Activated CD8-positive, alpha-beta memory T cell treated with anti-CD3 and anti-CD28 coated beads, Interleukin-2, amount 50 U/mL, for 24 hours (primary cell): ENCODE results near the gene CDKN2C.
"Not testable (repeated sequence)": the region's sequence is repeated elsewhere in the genome, so short reads cannot be mapped to it uniquely, and the experiment has no call there.

Source experiments
- DNase-seq: peaks from one replicate; pipeline ENCODE4 v3.0.0-alpha.2; 2020; ENCODE audit errors: extremely low read depth

CDKN2C gene

DNA sequence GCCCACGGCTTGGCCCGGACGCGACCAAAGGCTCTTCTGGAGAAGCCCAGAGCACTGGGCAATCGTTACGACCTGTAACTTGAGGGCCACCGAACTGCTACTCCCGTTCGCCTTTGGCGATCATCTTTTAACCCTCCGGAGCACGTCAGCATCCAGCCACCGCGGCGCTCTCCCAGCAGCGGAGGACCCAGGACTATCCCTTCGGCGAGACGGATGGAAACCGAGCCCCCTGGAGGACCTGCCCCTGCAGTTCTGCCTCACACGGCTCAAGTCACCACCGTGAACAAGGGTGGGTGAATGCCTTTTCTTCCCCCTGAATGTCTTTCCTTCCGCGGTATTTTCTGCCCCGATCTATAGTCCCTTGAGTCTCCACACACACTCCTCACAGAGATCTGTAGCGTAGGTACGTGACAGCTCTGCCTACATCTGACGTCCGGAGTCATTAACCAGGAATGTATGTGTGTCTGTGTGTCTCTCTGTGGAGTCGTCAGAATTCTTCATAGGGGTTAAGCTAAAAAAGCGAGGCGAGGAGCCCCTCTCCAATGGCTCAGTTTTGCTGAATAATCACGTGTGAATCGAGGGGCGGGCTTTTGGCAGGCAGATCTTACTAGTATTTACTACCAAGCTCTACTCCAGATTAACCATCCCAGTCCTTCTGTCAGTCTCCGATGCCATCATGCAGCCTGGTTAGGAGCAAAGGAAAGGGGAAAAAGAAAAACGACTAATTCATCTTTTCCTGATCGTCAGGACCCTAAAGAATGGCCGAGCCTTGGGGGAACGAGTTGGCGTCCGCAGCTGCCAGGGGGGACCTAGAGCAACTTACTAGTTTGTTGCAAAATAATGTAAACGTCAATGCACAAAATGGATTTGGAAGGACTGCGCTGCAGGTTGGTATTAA lies at the start of gene CDKN2C:
Gene CDKN2C, plus strand, starts transcription at position 635 of the 898 bp plus-strand sequence. Its CDS starts 124 bp downstream, at position 759.
- DNase-seq, result no peak

GRCh38 chr1:50920409-50920808 lies 49.6 kb upstream of the CDKN2C start:
- no peak for DNase-seq

GRCh38 chr1:50921029-50921428 lies 49.0 kb upstream of the CDKN2C start:
- DNase-seq, result no peak

DNA sequence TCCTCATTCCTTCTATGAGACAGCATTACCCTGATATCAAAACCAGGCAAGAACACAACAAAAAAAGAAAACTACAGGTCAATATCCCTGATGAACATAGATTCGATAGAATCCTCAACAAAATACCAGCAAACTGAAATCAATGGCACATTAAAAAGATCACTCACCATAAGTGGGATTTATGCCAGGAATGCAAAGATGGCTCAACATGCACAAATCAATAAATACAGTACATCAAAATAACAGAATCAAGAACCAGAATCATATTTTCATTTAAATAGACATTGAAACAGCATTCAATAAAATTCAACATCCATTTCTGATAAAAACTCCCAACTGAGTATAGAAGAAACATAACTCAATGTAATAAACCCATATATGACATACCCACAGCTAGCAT lies 46.5 kb upstream of the CDKN2C start:
- DNase-seq, result no peak

DNA sequence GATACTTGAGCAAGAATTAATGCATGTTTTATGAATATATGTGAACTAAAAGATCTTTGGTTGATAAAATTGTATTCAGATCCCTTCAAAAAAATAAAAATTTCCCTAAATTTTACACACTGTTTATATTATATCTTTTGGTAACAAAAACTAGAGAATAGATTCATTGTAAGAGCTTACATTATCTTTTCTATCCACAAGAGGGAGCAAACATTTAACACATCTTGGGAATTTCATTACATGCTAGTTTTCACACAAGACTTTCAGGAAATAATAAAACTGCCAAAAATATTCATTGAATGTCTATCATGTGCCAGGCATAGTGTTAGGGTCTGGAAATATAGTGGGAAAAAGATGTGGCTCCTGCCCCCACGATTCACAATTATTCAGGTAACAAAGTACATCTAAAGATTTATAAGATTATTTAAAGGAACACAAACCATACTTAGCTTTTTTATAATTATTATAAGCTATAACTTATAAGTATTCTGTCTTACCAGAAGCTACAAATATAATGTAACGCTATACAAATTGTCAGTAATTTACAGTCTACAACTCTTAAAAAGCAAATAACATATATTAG lies 40.6 kb upstream of the CDKN2C start:
- no peak for DNase-seq

DNA sequence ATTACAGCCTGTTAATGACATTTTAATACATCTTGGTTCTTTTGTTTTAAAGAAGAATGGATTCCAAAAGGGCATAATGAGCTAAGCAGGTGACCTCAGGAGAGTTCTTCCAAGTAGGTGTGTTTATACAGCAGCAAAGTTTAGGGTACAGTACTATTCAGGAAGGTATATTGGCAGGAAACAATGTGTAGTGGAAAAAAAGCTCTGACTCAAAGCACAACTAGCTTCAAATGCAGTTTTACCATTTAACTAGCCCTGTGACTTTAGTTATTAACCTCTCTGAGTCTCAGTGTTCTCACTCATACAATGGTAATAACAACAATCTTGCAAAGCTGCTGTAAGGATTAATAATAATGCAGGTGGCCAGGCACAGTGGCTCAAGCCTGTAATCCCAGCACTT lies 39.9 kb upstream of the CDKN2C start:
- no peak for DNase-seq

- no peak for DNase-seq
These were observed 38.9 kb upstream of the CDKN2C start for GRCh38 chr1:50930965-50931737.

DNA sequence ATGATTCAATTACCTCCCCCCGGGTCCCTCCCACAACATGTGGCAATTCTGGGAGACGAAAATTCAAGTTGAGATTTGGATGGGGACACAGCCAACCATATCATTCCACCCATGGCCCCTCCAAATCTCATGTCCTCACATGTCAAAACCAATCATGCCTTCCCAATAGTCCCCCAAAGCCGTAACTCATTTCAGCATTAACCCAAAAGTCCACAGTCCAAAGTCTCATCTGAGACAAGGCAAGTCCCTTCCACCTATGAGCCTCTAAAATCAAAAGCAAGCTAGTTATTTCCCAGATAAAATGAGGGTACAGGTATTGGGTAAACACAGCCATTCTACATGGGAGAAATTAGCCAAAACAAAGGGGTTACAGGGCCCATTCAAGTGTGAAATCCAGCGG lies 38.0 kb upstream of the CDKN2C start:
- DNase-seq, result not testable (repeated sequence)

DNA sequence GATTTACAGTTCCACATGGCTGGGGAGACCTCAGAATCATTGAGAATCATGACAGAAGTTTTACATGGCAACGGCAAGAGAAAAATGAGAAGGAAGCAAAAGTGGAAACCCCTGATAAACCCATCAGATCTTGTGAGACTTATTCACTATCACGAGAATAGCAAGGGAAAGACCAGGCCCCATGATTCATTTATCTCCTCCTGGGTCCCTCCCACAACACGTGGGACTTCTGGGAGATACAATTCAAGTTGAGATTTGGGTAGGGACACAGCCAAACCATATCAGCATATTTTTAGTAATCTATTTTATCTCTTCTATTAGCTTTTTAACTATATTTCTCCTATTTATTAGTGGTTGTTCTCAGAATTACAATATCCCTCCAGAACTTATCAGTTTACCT lies 36.3 kb upstream of the CDKN2C start:
- not testable (repeated sequence) for DNase-seq

DNA sequence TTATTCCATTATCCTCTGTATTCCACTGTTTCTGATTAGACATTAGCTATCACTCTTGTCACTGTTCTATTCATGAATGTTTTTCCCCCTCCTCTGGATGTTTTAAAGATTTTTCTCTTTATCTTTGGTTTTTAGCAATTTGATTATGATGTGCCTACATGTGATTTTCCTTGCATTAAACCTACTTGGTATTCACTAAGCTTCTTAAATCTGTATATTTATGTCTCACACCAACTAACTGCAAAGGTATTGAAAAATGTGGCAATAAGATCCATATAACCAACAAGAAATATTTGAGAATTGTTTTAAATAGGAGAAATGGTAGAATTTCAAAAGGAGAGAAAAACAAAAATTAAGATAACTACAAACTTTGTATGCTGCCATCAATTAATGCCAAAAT lies 35.2 kb upstream of the CDKN2C start:
- no peak for DNase-seq

GRCh38 chr1:50935276-50935675 lies 34.8 kb upstream of the CDKN2C start:
- DNase-seq, result not testable (repeated sequence)

GRCh38 chr1:50936321-50936720 lies 33.7 kb upstream of the CDKN2C start:
- no peak for DNase-seq

DNA sequence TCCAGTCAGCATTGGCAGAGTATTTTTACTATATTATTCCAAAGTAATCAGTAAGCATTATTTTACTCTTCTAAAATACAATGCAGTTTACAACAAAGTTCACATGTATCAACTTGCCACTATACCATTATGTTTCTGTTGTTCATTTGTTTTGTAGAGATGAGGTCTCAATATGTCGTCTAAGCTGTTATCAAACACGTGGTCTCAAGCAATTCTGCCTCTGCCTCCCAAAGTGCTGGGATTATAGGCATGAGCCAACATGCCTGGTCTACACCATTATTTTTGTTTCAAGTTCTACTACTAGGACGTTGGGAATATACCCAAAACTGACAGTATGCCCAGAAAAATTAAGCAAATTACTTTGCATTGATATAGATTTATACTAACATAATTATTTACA lies 29.8 kb upstream of the CDKN2C start:
- DNase-seq, result no peak

DNA sequence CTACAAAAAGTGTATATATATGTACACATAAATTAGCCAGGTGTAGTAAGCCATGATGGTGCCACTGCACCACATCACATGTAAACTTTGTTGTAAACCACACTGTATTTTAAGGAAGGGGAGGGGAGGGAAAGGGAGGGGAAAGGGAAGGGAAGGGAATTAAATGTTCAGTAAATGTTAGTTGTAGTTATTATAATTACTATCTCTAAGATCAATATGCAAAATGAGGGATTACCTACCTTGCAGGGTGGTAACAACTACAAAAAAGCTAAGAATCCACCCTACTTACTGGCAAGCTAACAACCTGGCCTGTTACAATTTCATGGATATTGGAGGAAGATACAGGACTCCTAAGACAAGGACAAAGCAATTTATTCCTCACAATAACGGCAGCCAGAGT lies 27.7 kb upstream of the CDKN2C start:
- DNase-seq, result no peak

DNA sequence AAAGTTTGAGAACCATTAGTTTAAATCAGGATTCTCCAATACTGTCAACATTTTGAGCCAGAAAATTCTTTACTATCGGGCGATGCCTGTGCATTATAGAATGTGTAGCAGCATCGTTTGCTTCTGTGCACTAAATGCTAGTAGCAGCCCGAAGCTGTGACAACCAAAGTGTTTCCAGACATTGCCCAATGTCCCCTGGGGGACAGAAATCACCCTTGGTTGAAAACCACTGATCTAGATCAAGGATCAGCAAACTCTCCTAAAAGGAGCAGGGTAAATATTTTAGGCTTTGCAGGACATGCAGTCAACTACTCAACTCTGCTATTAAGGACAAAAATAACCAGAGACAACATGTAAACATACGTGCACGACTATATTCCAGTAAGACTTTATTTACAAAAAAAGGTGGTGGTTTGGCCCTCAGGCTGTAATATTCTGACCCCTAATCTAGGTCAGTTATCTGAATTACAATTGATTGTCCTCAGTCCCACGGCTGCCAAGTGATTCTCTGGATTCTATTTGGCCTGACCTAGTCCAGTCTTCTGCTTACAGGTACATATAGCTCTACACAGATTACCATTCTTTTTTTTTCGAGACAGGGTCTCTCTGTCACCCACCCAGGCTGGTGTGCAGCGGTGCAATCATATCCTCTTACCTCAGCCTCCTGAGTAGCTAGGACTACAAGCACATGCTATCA lies 20.6 kb upstream of the CDKN2C start:
- no peak for DNase-seq

DNA sequence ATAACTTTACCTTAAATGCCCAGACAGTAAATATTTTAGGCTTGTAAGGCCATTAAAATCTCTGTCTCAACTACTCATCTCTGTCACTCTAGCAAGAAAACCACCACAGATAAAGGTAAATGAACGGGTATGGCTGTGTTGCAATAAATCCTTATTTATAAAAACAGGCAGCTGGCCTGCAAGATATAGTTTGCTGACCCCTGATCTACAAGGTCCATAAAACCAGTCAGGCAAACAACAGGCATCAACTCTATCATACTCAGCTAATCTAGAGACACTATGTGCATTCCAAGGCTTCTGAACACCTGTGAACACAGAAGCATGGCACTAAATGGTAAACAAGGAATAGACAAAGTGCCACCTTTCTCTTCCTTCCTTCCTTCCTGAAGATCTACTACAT lies 19.6 kb upstream of the CDKN2C start:
- no peak for DNase-seq

- not testable (repeated sequence) for DNase-seq
These were observed 17.5 kb upstream of the CDKN2C start for GRCh38 chr1:50952566-50952965.

DNA sequence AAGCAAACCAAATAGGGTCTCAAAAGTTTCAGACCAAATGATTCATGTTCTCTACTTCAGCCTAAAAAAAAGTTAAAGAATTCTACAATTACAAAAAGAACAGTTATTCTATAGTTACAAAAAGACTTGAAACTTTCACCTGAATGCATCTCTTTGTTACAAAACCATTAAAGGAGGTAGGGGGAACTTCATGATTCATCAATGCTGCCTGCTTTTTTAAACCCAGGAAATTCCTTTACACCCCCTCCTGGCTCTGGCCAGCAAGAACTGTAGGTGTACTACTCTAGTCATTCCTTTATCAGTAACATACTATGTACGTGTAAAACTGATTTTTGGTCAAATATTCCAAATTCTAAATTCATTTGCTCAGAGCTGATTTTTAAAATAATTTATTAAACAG lies 14.9 kb upstream of the CDKN2C start:
- no peak for DNase-seq

DNA sequence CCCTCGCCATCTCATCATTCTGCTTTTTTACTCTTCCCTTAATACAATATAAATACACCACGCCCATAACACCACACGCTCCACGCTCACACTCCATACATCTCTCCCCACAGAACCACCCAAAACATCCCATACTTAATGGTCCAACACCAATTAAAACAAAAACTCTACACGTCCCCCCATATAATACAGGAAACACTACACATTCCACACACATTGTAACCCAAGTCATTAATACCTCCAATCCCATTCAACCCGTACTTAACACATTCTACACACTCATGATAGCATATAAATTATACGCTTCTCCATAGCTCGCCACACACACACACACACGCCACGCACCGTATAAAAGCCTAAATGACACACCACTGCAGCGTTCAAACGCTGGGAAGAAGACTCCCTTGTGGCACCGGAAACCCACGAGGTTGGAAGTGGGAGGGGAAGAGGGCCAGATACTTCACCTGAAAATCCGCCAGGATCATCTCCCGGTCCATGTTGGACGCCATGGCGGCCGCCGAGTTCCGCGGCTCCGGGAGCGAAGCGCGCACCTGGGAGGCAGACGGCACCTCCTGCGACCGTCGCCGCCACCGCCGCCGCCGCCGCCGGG lies 10.6 kb upstream of the CDKN2C start:
- no peak for DNase-seq

- peak; percentile 88 for DNase-seq
These were observed 9.9 kb upstream of the CDKN2C start, which contains the start of gene FAF1 for GRCh38 chr1:50959913-50960844. Gene FAF1, minus strand, starts transcription at chr1:50960267. Its CDS starts 456 bp downstream, at chr1:50959811.
